WTC11 (cell line): ENCODE measurements around the gene STIM2. TPM values are rescaled to one million over a fixed set of nuclear protein-coding genes. Genes with fewer than 3 reads are reported as not detected.

Experiments used
- ATAC-seq: fragments of 200-7000 bp; cut with Tn5 transposase; 2 replicates; pipeline ENCODE4 v1.10.0; 2021; ENCODE audit warnings: mild to moderate bottlenecking, moderate library complexity
- CTCF ChIA-PET: fragments of 300-600 bp; sonication (Branson Sonifier 250); formaldehyde crosslinking; loops from one replicate; lab custom pipeline; 2021; ENCODE audit warnings: antibody characterized with exemption; lab: Charles Lee
- POLR2A ChIA-PET: fragments of 350-600 bp; sonication (Branson Sonifier 250); formaldehyde crosslinking; loops from one replicate; lab custom pipeline; 2021; ENCODE audit warnings: antibody characterized with exemption; lab: Charles Lee
- DNase-seq: peaks from one replicate; pipeline ENCODE4 v3.0.0; 2021; ENCODE audit warnings: low spot score
- H3K27ac Mint-ChIP-seq: 2 replicates; pipeline ENCODE4 v1.8.0; 2021; ENCODE audit warnings: mixed read lengths
- H3K27me3 Mint-ChIP-seq: 2 replicates; pipeline ENCODE4 v1.8.0; 2021; ENCODE audit warnings: low read depth, mild to moderate bottlenecking, moderate library complexity, mixed read lengths
- H3K36me3 Mint-ChIP-seq: 2 replicates; pipeline ENCODE4 v1.8.0; 2021; ENCODE audit warnings: mixed read lengths
- H3K4me1 Mint-ChIP-seq: 2 replicates; pipeline ENCODE4 v1.8.0; 2022; ENCODE audit warnings: mixed read lengths
- H3K4me3 Mint-ChIP-seq: 2 replicates; pipeline ENCODE4 v1.8.0; 2021; ENCODE audit warnings: mild to moderate bottlenecking, moderate library complexity, mixed read lengths
- H3K9me3 Mint-ChIP-seq: 2 replicates; pipeline ENCODE4 v1.8.0; 2021; ENCODE audit warnings: mixed read lengths
- ATF6 ChIP-seq: sonication (generic); formaldehyde crosslinking; IDR thresholded peaks from 2 replicates; pipeline ENCODE4 v1.8.1; 2023; ENCODE audit warnings: mild to moderate bottlenecking, missing genetic modification reagents
- FOXK1 ChIP-seq: sonication (generic); formaldehyde crosslinking; IDR thresholded peaks from 2 replicates; pipeline ENCODE4 v1.8.0; 2022; ENCODE audit warnings: mild to moderate bottlenecking, moderate library complexity, missing genetic modification reagents
- FOXP1 ChIP-seq: sonication (generic); formaldehyde crosslinking; IDR thresholded peaks from 2 replicates; pipeline ENCODE4 v1.8.0; 2022; ENCODE audit warnings: missing genetic modification reagents, mild to moderate bottlenecking, moderate library complexity, borderline replicate concordance
- HMGA2 ChIP-seq: fragments of 250-450 bp; sonication (Bioruptor Pico); IDR thresholded peaks from 2 replicates; pipeline ENCODE4 v1.4.0; 2021; ENCODE audit warnings: mild to moderate bottlenecking, moderate library complexity
- IRF1 ChIP-seq: sonication (generic); formaldehyde crosslinking; IDR thresholded peaks from 2 replicates; pipeline ENCODE4 v1.8.0; 2023; ENCODE audit warnings: missing genetic modification reagents
- MYBL2 ChIP-seq: sonication (generic); formaldehyde crosslinking; IDR thresholded peaks from 2 replicates; pipeline ENCODE4 v1.8.1; 2023; ENCODE audit warnings: mild to moderate bottlenecking, moderate library complexity, missing genetic modification reagents
- NR1H2 ChIP-seq: sonication (generic); formaldehyde crosslinking; IDR thresholded peaks from 2 replicates; pipeline ENCODE4 v1.9.0; 2021; ENCODE audit warnings: mild to moderate bottlenecking, moderate library complexity, missing genetic modification reagents
- OVOL2 ChIP-seq: fragments of 250-450 bp; sonication (Bioruptor Pico); IDR thresholded peaks from 2 replicates; pipeline ENCODE4 v1.9.0; 2021; ENCODE audit warnings: mild to moderate bottlenecking, borderline replicate concordance
- PRRX2 ChIP-seq: fragments of 250-450 bp; sonication (Bioruptor Pico); IDR thresholded peaks from 2 replicates; pipeline ENCODE4 v1.8.0; 2021; ENCODE audit warnings: mild to moderate bottlenecking
- SMAD3 ChIP-seq: sonication (generic); formaldehyde crosslinking; IDR thresholded peaks from 2 replicates; pipeline ENCODE4 v1.8.0; 2022; ENCODE audit warnings: missing genetic modification reagents, mild to moderate bottlenecking, borderline replicate concordance
- SP1 ChIP-seq: sonication (generic); formaldehyde crosslinking; conservative IDR thresholded peaks from 2 replicates; pipeline ENCODE4 v1.8.1; 2022; ENCODE audit warnings: missing genetic modification reagents
- TP53 ChIP-seq: sonication (generic); formaldehyde crosslinking; IDR thresholded peaks from 2 replicates; pipeline ENCODE4 v1.8.1; 2023; ENCODE audit warnings: mild to moderate bottlenecking, missing genetic modification reagents
- total RNA-seq: library from RNA; stranded (reverse); gene quantifications from 3 replicates; pipeline ENCODE4 v1.2.3, GENCODE V29; 2021
- TF ChIP-seq, protein P1 (sequence below): sonication (generic); formaldehyde crosslinking; IDR thresholded peaks from 2 replicates; pipeline ENCODE4 v1.8.0; 2022; ENCODE audit warnings: mild to moderate bottlenecking, missing genetic modification reagents
- TF ChIP-seq, protein P2 (sequence below): sonication (generic); formaldehyde crosslinking; IDR thresholded peaks from 2 replicates; pipeline ENCODE4 v1.8.1; 2022; ENCODE audit warnings: missing genetic modification reagents, borderline replicate concordance
- TF ChIP-seq, protein P3 (sequence below): fragments of 250-450 bp; sonication (Bioruptor Pico); IDR thresholded peaks from 2 replicates; pipeline ENCODE4 v1.9.0; 2021; ENCODE audit warnings: mild to moderate bottlenecking, borderline replicate concordance
- TF ChIP-seq, protein P4 (sequence below): sonication (generic); formaldehyde crosslinking; conservative IDR thresholded peaks from 2 replicates; pipeline ENCODE4 v1.8.1; 2023; ENCODE audit warnings: mild to moderate bottlenecking, low read depth, missing genetic modification reagents, moderate library complexity
- TF ChIP-seq, protein P5 (sequence below): fragments of 250-450 bp; sonication (Bioruptor Pico); IDR thresholded peaks from 2 replicates; pipeline ENCODE4 v1.8.0; 2021; ENCODE audit warnings: mild to moderate bottlenecking
- TF ChIP-seq, protein P6 (sequence below): sonication (generic); formaldehyde crosslinking; conservative IDR thresholded peaks from 2 replicates; pipeline ENCODE4 v1.8.1; 2022; ENCODE audit warnings: mild to moderate bottlenecking, missing genetic modification reagents

STIM2 gene
- total RNA-seq, 1 experiment from 2014 or later, result 22.4 TPM

GRCh38 chr4:26824667-26825066, 36.0 kb upstream of the STIM2 start:
- Mint-ChIP-seq H3K4me3 (no peak overlapping the region), H3K27ac (no peak overlapping the region), H3K27me3 (peaks cover 6% of the 10 kb centered on the region; the same call in 1 of the 2 replicates), H3K9me3 (peaks cover 32% of the 10 kb centered on the region), H3K36me3 (peaks cover 18% of the 10 kb centered on the region), H3K4me1 (peaks cover 7% of the 10 kb centered on the region)
- TF ChIP-seq, protein P1, sequence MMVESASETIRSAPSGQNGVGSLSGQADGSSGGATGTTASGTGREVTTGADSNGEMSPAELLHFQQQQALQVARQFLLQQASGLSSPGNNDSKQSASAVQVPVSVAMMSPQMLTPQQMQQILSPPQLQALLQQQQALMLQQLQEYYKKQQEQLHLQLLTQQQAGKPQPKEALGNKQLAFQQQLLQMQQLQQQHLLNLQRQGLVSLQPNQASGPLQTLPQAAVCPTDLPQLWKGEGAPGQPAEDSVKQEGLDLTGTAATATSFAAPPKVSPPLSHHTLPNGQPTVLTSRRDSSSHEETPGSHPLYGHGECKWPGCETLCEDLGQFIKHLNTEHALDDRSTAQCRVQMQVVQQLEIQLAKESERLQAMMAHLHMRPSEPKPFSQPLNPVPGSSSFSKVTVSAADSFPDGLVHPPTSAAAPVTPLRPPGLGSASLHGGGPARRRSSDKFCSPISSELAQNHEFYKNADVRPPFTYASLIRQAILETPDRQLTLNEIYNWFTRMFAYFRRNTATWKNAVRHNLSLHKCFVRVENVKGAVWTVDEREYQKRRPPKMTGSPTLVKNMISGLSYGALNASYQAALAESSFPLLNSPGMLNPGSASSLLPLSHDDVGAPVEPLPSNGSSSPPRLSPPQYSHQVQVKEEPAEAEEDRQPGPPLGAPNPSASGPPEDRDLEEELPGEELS (CRISPR knock-in tag), result no peak
- TF ChIP-seq HMGA2 (no peak), FOXP1 (CRISPR knock-in tag) (no peak), NR1H2 (CRISPR knock-in tag) (no peak), FOXK1 (CRISPR knock-in tag) (no peak), SMAD3 (CRISPR knock-in tag) (no peak), OVOL2 (CRISPR knock-in tag) (no peak), ATF6 (no peak), TP53 (no peak), SP1 (CRISPR knock-in tag) (no peak), MYBL2 (CRISPR knock-in tag) (no peak), PRRX2 (CRISPR knock-in tag) (no peak), IRF1 (no peak)
- TF ChIP-seq, protein P2, sequence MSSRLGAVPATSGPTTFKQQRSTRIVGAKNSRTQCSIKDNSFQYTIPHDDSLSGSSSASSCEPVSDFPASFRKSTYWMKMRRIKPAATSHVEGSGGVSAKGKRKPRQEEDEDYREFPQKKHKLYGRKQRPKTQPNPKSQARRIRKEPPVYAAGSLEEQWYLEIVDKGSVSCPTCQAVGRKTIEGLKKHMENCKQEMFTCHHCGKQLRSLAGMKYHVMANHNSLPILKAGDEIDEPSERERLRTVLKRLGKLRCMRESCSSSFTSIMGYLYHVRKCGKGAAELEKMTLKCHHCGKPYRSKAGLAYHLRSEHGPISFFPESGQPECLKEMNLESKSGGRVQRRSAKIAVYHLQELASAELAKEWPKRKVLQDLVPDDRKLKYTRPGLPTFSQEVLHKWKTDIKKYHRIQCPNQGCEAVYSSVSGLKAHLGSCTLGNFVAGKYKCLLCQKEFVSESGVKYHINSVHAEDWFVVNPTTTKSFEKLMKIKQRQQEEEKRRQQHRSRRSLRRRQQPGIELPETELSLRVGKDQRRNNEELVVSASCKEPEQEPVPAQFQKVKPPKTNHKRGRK (CRISPR knock-in tag), result no peak
- TF ChIP-seq, protein P3, sequence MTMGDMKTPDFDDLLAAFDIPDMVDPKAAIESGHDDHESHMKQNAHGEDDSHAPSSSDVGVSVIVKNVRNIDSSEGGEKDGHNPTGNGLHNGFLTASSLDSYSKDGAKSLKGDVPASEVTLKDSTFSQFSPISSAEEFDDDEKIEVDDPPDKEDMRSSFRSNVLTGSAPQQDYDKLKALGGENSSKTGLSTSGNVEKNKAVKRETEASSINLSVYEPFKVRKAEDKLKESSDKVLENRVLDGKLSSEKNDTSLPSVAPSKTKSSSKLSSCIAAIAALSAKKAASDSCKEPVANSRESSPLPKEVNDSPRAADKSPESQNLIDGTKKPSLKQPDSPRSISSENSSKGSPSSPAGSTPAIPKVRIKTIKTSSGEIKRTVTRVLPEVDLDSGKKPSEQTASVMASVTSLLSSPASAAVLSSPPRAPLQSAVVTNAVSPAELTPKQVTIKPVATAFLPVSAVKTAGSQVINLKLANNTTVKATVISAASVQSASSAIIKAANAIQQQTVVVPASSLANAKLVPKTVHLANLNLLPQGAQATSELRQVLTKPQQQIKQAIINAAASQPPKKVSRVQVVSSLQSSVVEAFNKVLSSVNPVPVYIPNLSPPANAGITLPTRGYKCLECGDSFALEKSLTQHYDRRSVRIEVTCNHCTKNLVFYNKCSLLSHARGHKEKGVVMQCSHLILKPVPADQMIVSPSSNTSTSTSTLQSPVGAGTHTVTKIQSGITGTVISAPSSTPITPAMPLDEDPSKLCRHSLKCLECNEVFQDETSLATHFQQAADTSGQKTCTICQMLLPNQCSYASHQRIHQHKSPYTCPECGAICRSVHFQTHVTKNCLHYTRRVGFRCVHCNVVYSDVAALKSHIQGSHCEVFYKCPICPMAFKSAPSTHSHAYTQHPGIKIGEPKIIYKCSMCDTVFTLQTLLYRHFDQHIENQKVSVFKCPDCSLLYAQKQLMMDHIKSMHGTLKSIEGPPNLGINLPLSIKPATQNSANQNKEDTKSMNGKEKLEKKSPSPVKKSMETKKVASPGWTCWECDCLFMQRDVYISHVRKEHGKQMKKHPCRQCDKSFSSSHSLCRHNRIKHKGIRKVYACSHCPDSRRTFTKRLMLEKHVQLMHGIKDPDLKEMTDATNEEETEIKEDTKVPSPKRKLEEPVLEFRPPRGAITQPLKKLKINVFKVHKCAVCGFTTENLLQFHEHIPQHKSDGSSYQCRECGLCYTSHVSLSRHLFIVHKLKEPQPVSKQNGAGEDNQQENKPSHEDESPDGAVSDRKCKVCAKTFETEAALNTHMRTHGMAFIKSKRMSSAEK (CRISPR knock-in tag), result no peak
- TF ChIP-seq, protein P4, sequence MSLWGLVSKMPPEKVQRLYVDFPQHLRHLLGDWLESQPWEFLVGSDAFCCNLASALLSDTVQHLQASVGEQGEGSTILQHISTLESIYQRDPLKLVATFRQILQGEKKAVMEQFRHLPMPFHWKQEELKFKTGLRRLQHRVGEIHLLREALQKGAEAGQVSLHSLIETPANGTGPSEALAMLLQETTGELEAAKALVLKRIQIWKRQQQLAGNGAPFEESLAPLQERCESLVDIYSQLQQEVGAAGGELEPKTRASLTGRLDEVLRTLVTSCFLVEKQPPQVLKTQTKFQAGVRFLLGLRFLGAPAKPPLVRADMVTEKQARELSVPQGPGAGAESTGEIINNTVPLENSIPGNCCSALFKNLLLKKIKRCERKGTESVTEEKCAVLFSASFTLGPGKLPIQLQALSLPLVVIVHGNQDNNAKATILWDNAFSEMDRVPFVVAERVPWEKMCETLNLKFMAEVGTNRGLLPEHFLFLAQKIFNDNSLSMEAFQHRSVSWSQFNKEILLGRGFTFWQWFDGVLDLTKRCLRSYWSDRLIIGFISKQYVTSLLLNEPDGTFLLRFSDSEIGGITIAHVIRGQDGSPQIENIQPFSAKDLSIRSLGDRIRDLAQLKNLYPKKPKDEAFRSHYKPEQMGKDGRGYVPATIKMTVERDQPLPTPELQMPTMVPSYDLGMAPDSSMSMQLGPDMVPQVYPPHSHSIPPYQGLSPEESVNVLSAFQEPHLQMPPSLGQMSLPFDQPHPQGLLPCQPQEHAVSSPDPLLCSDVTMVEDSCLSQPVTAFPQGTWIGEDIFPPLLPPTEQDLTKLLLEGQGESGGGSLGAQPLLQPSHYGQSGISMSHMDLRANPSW (CRISPR knock-in tag), result no peak
- TF ChIP-seq, protein P5, sequence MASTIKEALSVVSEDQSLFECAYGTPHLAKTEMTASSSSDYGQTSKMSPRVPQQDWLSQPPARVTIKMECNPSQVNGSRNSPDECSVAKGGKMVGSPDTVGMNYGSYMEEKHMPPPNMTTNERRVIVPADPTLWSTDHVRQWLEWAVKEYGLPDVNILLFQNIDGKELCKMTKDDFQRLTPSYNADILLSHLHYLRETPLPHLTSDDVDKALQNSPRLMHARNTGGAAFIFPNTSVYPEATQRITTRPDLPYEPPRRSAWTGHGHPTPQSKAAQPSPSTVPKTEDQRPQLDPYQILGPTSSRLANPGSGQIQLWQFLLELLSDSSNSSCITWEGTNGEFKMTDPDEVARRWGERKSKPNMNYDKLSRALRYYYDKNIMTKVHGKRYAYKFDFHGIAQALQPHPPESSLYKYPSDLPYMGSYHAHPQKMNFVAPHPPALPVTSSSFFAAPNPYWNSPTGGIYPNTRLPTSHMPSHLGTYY, result no peak
- TF ChIP-seq, protein P6, sequence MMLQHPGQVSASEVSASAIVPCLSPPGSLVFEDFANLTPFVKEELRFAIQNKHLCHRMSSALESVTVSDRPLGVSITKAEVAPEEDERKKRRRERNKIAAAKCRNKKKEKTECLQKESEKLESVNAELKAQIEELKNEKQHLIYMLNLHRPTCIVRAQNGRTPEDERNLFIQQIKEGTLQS (CRISPR knock-in tag), result no peak
- DNase-seq (no peak), ATAC-seq (no peak)
- ChIA-PET CTCF (no interaction called here), POLR2A (interaction anchor here (0.7 kb wide), 1 partner anchor 393 kb away, joined by 3 read pairs; no protein-coding TSS in a partner anchor)
